ENCODE measurements around the gene OASL.

OASL gene

DNA sequence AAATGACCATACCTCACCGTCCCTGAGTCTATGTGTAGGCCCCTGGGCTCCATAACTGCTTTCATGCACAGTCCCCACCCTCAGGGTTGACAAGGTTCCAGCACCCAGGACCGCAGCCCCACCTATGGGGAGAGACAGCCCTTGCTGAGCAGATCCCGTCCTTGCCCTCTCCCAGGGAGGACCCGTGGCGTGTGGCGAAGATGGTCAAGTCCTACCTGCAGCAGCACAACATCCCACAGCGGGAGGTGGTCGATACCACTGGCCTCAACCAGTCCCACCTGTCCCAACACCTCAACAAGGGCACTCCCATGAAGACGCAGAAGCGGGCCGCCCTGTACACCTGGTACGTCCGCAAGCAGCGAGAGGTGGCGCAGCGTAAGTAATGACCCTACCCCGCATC, 50.4 kb downstream of the OASL start:
- DNase-seq, result no peak

DNA sequence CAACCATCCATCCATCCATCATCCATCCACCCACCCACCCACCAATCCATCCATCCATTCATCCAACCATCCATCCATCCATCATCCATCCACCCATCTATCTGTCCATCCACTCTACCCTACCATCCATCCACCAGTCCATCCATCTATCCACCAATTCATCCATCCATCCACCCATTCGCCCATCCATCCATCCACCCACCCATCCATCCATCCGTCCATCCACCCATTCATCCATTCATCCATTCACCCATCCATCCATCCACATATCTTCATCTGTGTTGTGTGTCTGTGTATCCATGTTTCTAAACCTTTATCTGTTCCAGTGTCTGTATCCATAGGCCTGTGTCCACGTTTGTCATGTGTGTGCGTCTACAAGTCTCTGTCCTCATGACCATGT, 50.8 kb downstream of the OASL start:
- no peak for DNase-seq

- DNase-seq, result no peak
Measured at GRCh38 chr12:120984351-120984898, 54.6 kb downstream of the OASL start.

- no peak for DNase-seq
Measured at GRCh38 chr12:120983759-120984158, 55.3 kb downstream of the OASL start.

DNA sequence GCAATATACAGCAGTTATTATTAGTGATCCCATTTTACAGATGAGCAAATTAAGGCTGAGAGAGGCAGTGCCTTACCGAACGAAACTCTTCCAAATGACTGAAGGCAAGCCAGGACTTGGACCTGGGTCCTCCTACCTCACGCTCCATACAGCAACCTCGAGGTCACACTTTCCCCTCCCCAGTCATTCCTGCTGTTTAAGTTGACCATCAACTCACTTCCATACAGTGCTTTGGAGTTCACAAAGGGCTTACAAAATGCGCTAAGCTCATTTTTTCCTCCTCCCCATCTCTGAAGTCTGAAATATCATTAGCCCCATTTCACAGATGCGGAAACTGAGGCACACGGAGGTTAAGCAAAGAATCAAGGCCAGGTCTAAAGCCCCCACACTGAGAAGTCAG, 56.4 kb downstream of the OASL start:
- no peak for DNase-seq

DNA sequence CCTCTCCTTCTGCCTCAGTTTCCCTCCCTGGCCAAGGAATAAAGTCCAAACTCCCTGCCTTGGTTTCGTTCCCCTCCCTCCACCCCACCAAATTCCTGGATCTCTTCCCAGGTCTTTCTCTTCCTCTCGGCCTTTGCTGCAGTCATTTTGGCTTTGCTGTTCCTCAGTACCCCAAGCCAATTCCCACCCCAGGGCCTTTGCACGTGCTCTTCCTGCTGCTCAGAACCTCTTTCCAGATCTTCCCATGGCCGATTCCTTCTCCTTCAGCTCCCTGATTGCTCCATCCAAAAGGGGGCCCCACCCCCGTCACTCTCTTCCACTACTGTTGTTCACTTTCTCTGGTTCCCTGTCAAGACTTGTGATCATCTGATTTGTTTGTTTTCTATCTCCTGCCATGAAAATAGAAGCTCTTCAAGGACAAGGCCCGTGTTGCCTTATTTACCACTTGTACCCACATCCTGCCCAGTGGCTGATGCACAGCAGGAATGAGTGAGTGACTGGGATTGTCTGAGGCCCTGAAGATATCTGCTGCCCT, 57.6 kb downstream of the OASL start:
- DNase-seq, result no peak

DNA sequence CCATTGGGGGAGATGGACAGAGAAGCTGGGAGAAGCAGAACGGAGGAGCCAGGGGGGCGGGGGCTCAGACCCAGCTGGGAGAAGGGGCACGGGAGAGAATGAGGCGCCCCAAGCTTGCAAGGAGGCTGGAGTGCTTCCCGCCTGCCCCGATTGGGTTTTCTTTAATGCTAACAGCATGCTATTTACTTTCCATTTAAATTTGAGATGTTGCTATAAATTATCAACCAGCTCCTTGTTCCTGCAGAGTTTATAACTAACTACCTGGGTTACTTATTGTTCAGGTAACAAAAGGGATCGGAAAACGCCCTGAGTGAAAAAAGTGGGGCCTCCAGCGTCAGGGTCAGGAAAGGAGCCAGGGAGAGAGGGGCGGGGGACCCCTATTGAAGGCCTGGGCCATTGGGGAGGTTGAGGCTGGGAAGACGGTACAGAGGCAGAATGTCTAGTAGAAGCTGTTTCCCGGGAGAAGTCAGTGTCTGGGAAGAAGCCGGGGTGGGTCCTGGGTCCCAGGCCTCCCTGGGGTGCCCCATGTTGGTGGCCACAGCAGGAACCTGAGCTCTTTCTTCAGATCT, 58.2 kb downstream of the OASL start:
- no peak for DNase-seq

GRCh38 chr12:120979862-120980696, 59.0 kb downstream of the OASL start:
- DNase-seq, result no peak

- DNase-seq, result no peak
Measured at GRCh38 chr12:120979220-120979861, 59.7 kb downstream of the OASL start.

DNA sequence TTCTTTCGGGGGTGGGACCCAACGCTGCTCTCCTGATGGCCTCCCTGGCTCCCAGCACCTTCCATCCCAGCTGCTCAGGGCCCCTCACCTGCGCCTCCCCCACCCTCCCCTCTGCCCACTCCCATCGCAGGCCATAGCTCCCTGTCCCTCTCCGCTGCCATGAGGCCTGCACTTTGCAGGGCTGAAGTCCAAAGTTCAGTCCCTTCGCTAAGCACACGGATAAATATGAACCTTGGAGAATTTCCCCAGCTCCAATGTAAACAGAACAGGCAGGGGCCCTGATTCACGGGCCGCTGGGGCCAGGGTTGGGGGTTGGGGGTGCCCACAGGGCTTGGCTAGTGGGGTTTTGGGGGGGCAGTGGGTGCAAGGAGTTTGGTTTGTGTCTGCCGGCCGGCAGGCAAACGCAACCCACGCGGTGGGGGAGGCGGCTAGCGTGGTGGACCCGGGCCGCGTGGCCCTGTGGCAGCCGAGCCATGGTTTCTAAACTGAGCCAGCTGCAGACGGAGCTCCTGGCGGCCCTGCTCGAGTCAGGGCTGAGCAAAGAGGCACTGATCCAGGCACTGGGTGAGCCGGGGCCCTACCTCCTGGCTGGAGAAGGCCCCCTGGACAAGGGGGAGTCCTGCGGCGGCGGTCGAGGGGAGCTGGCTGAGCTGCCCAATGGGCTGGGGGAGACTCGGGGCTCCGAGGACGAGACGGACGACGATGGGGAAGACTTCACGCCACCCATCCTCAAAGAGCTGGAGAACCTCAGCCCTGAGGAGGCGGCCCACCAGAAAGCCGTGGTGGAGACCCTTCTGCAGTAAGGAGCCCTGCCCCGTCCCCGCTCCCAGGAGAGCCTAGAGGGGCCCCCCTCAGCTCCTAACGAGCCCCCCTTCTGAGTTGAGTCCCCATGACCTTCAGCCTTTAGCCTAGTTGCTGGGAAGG, 60.5 kb downstream of the OASL start, which contains the start of gene HNF1A:
Gene HNF1A (plus strand): TSS at position 248 of the 924 bp plus-strand sequence. CDS start 226 bp downstream, at position 474.
- no peak for DNase-seq

DNA sequence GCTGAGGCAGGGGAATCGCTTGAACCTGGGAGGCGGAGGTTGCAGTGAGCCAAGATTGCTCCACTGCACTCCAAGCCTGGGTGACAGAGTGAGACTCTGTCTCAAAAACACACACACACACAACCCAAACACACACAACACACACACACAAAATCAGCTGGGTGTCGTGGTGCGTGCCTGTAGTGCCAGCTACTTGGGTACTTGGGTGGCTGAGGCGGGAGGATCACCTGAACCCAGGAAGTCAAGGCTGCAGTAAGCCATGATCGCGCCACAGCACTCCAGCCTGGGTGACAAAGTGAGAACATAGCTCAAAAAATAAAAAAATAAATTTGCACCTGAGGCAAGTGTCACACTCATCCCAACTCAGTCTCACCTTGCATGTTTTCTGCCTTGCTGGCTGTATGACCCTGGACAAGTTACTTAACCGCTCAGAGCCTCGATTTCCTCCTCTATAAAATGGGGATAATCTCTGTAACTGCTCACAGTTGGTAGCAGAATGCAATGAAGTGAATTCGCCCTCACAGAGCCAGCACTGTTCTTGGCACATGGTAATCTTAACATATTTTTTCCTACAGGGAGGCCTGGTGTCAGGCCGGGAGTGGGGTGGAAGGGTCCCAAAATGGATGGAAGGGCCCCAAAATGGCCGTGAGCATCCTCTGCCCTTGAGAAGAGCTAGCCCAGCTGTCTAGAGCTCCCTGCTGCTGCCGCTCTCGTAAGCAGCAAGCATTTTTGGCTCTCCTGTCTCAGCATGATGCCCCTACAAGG, 61.3 kb downstream of the OASL start:
- DNase-seq, result no peak

GRCh38 chr12:120972870-120973543, 66.0 kb downstream of the OASL start:
- DNase-seq, result no peak

- peak; percentile 70 to 86 (median 85) for DNase-seq
Measured at GRCh38 chr12:120971299-120972180, 67.5 kb downstream of the OASL start.

GRCh38 chr12:120970310-120970709, 68.7 kb downstream of the OASL start:
- no peak for DNase-seq
